Activated T-helper 2 cell treated with anti-CD3 and anti-CD28 coated beads, Interferon-gamma antibody, Interleukin-2, Interleukin-4, amounts not matched to agents 10 μg/mL and 5 μg/mL and 100 μg/mL, durations not matched to agents 14 hours and 24 hours and 36 hours (primary cell): ENCODE measurements around the gene TAF1B. TPM values are rescaled to one million over a fixed set of nuclear protein-coding genes. Genes with fewer than 3 reads are reported as not detected.

ENCODE experiments used
- DNase-seq: peaks from one replicate; pipeline ENCODE4 v3.0.0; 2021; ENCODE audit warnings: low spot score
- H3K27ac Mint-ChIP-seq: one replicate; pipeline ENCODE4 v1.8.0; 2021; ENCODE audit warnings: mixed read lengths
- H3K27me3 Mint-ChIP-seq: one replicate; pipeline ENCODE4 v1.8.0; 2021; ENCODE audit warnings: low read depth, mixed read lengths
- H3K36me3 Mint-ChIP-seq: one replicate; pipeline ENCODE4 v1.8.0; 2021; ENCODE audit warnings: low read depth, mixed read lengths
- H3K4me1 Mint-ChIP-seq: one replicate; pipeline ENCODE4 v1.8.0; 2021; ENCODE audit warnings: low read depth, mixed read lengths
- H3K4me3 Mint-ChIP-seq: one replicate; pipeline ENCODE4 v1.8.0; 2021; ENCODE audit warnings: low read depth, mild to moderate bottlenecking, moderate library complexity, mixed read lengths
- H3K9me3 Mint-ChIP-seq: one replicate; pipeline ENCODE4 v1.8.0; 2021; ENCODE audit warnings: mixed read lengths
- intact Hi-C: fragments of 100-400 bp; cut with micrococcal nuclease; formaldehyde crosslinking; loops from one replicate; pipeline ENCODE4 v1.15.1; 2023
- total RNA-seq: library from RNA; stranded (reverse); gene quantifications from 2 replicates; pipeline ENCODE4 v1.2.3, GENCODE V29; 2022

TAF1B gene
- total RNA-seq, 1 donor from 2014 or later, result 29.3 TPM

GRCh38 chr2:9958057-9958456 is 114.8 kb downstream of the TAF1B start:
- H3K9me3 Mint-ChIP-seq, result no peaks in the 10 kb centered on the region
- no peak for DNase-seq
- peaks cover 27% of the 10 kb centered on the region for H3K27me3 Mint-ChIP-seq
- H3K36me3 Mint-ChIP-seq, result no peaks in the 10 kb centered on the region
- H3K4me1 Mint-ChIP-seq, result peaks cover 5% of the 10 kb centered on the region
- intact Hi-C loops, result no loop called here
- H3K27ac Mint-ChIP-seq, result no peak overlapping the region
- H3K4me3 Mint-ChIP-seq, result no peak overlapping the region

GRCh38 chr2:9959262-9959661 is 116.0 kb downstream of the TAF1B start:
- Mint-ChIP-seq H3K4me3 (no peak overlapping the region), H3K27ac (no peak overlapping the region), H3K36me3 (no peaks in the 10 kb centered on the region), H3K4me1 (peaks cover 2% of the 10 kb centered on the region), H3K9me3 (no peaks in the 10 kb centered on the region), H3K27me3 (peaks cover 15% of the 10 kb centered on the region)
- DNase-seq, result no peak
- intact Hi-C loops, result no loop called here

- Mint-ChIP-seq H3K4me3 (no peak overlapping the region), H3K4me1 (peaks cover 17% of the 10 kb centered on the region), H3K36me3 (peaks cover 2% of the 10 kb centered on the region), H3K27me3 (peaks cover 8% of the 10 kb centered on the region), H3K27ac (no peak overlapping the region), H3K9me3 (no peaks in the 10 kb centered on the region)
- intact Hi-C loops, result no loop called here
- no peak for DNase-seq
Observed at GRCh38 chr2:9961013-9961412, 117.7 kb downstream of the TAF1B start.

- DNase-seq, result no peak
- H3K9me3 Mint-ChIP-seq, result no peaks in the 10 kb centered on the region
- peaks cover 3% of the 10 kb centered on the region for H3K27me3 Mint-ChIP-seq
- intact Hi-C loops, result no loop called here
- peaks cover 2% of the 10 kb centered on the region for H3K36me3 Mint-ChIP-seq
- H3K27ac Mint-ChIP-seq, result peak overlapping the region; percentile 29
- H3K4me3 Mint-ChIP-seq, result no peak overlapping the region
- H3K4me1 Mint-ChIP-seq, result peaks cover 22% of the 10 kb centered on the region
Observed at GRCh38 chr2:9964334-9964980, 121.2 kb downstream of the TAF1B start.

GRCh38 chr2:9965119-9965822 is 122.0 kb downstream of the TAF1B start:
- peaks cover 2% of the 10 kb centered on the region for H3K36me3 Mint-ChIP-seq
- H3K4me1 Mint-ChIP-seq, result peaks cover 22% of the 10 kb centered on the region
- peaks cover 3% of the 10 kb centered on the region for H3K27me3 Mint-ChIP-seq
- intact Hi-C loops, result no loop called here
- H3K4me3 Mint-ChIP-seq, result no peak overlapping the region
- peak overlapping the region; percentile 60 for H3K27ac Mint-ChIP-seq
- DNase-seq, result no peak
- H3K9me3 Mint-ChIP-seq, result no peaks in the 10 kb centered on the region

GRCh38 chr2:9966491-9967022 is 123.3 kb downstream of the TAF1B start:
- H3K4me3 Mint-ChIP-seq, result no peak overlapping the region
- peaks cover 24% of the 10 kb centered on the region for H3K4me1 Mint-ChIP-seq
- peaks cover 2% of the 10 kb centered on the region for H3K36me3 Mint-ChIP-seq
- DNase-seq, result no peak
- intact Hi-C loops, result no loop called here
- no peak overlapping the region for H3K27ac Mint-ChIP-seq
- H3K9me3 Mint-ChIP-seq, result no peaks in the 10 kb centered on the region
- H3K27me3 Mint-ChIP-seq, result peaks cover 3% of the 10 kb centered on the region

GRCh38 chr2:9967053-9967775 is 123.9 kb downstream of the TAF1B start:
- Mint-ChIP-seq H3K9me3 (no peaks in the 10 kb centered on the region), H3K4me3 (no peak overlapping the region), H3K27ac (no peak overlapping the region), H3K27me3 (peaks cover 1% of the 10 kb centered on the region), H3K36me3 (peaks cover 2% of the 10 kb centered on the region), H3K4me1 (peaks cover 23% of the 10 kb centered on the region)
- intact Hi-C loops, result no loop called here
- no peak for DNase-seq

GRCh38 chr2:9968553-9969497 is 125.6 kb downstream of the TAF1B start:
- H3K27me3 Mint-ChIP-seq, result no peaks in the 10 kb centered on the region
- no peak overlapping the region for H3K27ac Mint-ChIP-seq
- no peak overlapping the region for H3K4me3 Mint-ChIP-seq
- peaks cover 36% of the 10 kb centered on the region for H3K4me1 Mint-ChIP-seq
- DNase-seq, result no peak
- intact Hi-C loops, result no loop called here
- H3K36me3 Mint-ChIP-seq, result peaks cover 2% of the 10 kb centered on the region
- no peaks in the 10 kb centered on the region for H3K9me3 Mint-ChIP-seq

- Mint-ChIP-seq H3K4me1 (peaks cover 41% of the 10 kb centered on the region), H3K9me3 (no peaks in the 10 kb centered on the region), H3K4me3 (no peak overlapping the region), H3K36me3 (peaks cover 1% of the 10 kb centered on the region), H3K27ac (no peak overlapping the region), H3K27me3 (no peaks in the 10 kb centered on the region)
- no peak for DNase-seq
- intact Hi-C loops, result loop anchor here (10.0 kb wide), 1 partner anchor 474 kb away; the partner anchor contains the start of gene ODC1
Observed at GRCh38 chr2:9970200-9971044, 127.1 kb downstream of the TAF1B start.

- H3K4me1 Mint-ChIP-seq, result peaks cover 43% of the 10 kb centered on the region
- no peaks in the 10 kb centered on the region for H3K36me3 Mint-ChIP-seq
- no peak for DNase-seq
- H3K9me3 Mint-ChIP-seq, result no peaks in the 10 kb centered on the region
- no peaks in the 10 kb centered on the region for H3K27me3 Mint-ChIP-seq
- no peak overlapping the region for H3K4me3 Mint-ChIP-seq
- no peak overlapping the region for H3K27ac Mint-ChIP-seq
- intact Hi-C loops, result loop anchor here (10.0 kb wide), 1 partner anchor 474 kb away; the partner anchor contains the start of gene ODC1
Observed at GRCh38 chr2:9971105-9971818, 128.0 kb downstream of the TAF1B start.

GRCh38 chr2:9971890-9972289 is 128.6 kb downstream of the TAF1B start:
- no peak overlapping the region for H3K27ac Mint-ChIP-seq
- no peak for DNase-seq
- no peaks in the 10 kb centered on the region for H3K36me3 Mint-ChIP-seq
- no peaks in the 10 kb centered on the region for H3K9me3 Mint-ChIP-seq
- intact Hi-C loops, result loop anchor here (10.0 kb wide), 1 partner anchor 473 kb away; the partner anchor contains the start of gene ODC1
- H3K4me1 Mint-ChIP-seq, result peaks cover 47% of the 10 kb centered on the region
- H3K4me3 Mint-ChIP-seq, result no peak overlapping the region
- H3K27me3 Mint-ChIP-seq, result no peaks in the 10 kb centered on the region
